ENCODE results near the gene TLR1.

DNA sequence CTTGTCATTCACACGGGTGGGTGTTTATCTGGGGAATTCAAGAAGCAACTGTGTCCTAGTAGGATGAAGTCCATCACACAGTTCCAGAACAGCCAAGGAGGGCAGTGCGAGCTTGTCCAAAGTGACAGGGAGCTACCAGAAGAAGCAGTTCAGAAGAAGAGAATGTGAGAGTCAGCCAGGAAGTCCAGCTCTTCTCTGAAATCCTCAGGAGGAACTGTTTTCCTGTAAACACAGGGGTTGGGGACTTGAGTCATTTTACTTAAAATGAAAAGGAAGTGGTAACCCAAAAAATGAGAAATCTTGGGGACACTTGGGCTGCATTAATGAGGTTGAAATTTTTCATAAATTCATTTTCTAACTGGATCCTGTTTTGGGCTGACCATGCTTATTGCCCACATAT, 13.6 kb downstream of the TLR1 start:
- TF ChIP-seq CTCF (conservative IDR thresholded peaks at IDR 0.05 in 1 of 2, IDR thresholded peaks at IDR 0.05 in 1 of 2; ENCODE audit: extremely low read depth in 1 of 2, insufficient read depth in 1 of 2, low read depth in 1 of 2, low read length in 2 of 2): no peak
- TF ChIP-seq EZH2 (IDR thresholded peaks at IDR 0.05; ENCODE audit: borderline replicate concordance, low read length): no peak

Data from mammary epithelial cell (primary cell).